ENCODE data around the gene ADCY5. TPM values are rescaled to one million over a fixed set of nuclear protein-coding genes. Genes with fewer than 3 reads are reported as not detected.

ADCY5 gene
- total and polyA plus RNA-seq, 10 donors, result 1.7 to 20.6 (median 11.7) TPM

GRCh38 chr3:123445702-123446101 is 3.2 kb downstream of the ADCY5 start:
- WGBS, 5 donors, result 44 to 56% (median 48%) methylated on average over 2 of the region's 2 CpGs
- Histone ChIP-seq H3K4me1 (peaks cover 0 to 26% (median 21%) of the 10 kb centered on the region in 6 donors), H3K9me3 (no peaks in the 10 kb centered on the region), H3K4me3 (peak overlapping the region in 4 of 8 donors; percentile 55 to 73 (median 61)), H3K27me3 (replicated peaks in 1 of 7) (peaks cover 0 to 81% (median 40%) of the 10 kb centered on the region in 7 donors), H3K36me3 (no peaks in the 10 kb centered on the region), H3K27ac (peak overlapping the region in 2 of 8 donors; percentile 58 to 78)
- DNase-seq, result no peak
- intact Hi-C loops (cut with DNase I; ENCODE audit: low total_unique reads), result no loop called here
- TF ChIP-seq, protein P1, sequence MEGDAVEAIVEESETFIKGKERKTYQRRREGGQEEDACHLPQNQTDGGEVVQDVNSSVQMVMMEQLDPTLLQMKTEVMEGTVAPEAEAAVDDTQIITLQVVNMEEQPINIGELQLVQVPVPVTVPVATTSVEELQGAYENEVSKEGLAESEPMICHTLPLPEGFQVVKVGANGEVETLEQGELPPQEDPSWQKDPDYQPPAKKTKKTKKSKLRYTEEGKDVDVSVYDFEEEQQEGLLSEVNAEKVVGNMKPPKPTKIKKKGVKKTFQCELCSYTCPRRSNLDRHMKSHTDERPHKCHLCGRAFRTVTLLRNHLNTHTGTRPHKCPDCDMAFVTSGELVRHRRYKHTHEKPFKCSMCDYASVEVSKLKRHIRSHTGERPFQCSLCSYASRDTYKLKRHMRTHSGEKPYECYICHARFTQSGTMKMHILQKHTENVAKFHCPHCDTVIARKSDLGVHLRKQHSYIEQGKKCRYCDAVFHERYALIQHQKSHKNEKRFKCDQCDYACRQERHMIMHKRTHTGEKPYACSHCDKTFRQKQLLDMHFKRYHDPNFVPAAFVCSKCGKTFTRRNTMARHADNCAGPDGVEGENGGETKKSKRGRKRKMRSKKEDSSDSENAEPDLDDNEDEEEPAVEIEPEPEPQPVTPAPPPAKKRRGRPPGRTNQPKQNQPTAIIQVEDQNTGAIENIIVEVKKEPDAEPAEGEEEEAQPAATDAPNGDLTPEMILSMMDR (IDR thresholded peaks at IDR 0.05 in 8 of 11, conservative IDR thresholded peaks at IDR 0.05 in 3 of 11), result no peak
- TF ChIP-seq POLR2AphosphoS5 (IDR thresholded peaks at IDR 0.05) (no peak), POLR2A (IDR thresholded peaks at IDR 0.05) (no peak)

DNA sequence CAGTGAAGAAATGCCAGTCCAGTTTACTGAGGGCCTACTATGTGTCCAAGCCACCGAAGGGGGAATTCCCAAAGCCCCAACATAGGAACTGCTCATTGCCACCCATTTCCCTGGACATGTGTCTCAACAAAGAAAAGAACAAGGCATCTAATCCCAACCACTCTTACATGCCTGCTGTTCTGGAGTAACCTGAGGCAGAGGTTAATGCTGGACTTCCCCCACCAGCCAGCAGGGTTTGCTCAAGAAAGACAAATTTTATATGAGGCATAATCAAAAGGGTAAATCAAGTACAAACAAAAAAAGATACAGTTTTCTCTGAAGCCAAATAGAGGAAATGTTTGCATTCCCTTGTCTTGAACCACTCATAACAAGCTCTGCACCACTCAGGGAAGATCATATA is 4.1 kb downstream of the ADCY5 start:
- TF ChIP-seq POLR2AphosphoS5 (IDR thresholded peaks at IDR 0.05) (no peak), POLR2A (IDR thresholded peaks at IDR 0.05) (no peak)
- TF ChIP-seq, protein P1 (IDR thresholded peaks at IDR 0.05 in 8 of 11, conservative IDR thresholded peaks at IDR 0.05 in 3 of 11), result no peak
- Histone ChIP-seq H3K36me3 (no peaks in the 10 kb centered on the region), H3K9me3 (no peaks in the 10 kb centered on the region), H3K4me1 (peaks cover 0 to 16% (median 14%) of the 10 kb centered on the region in 6 donors), H3K27me3 (replicated peaks in 1 of 7) (peaks cover 0 to 72% (median 30%) of the 10 kb centered on the region in 7 donors), H3K4me3 (peak overlapping the region in 1 of 8 donors; percentile 73), H3K27ac (no peak overlapping the region)
- no peak for DNase-seq
- intact Hi-C loops (cut with DNase I; ENCODE audit: low total_unique reads), result no loop called here
- 55 to 92% (median 70%) methylated on average over 1 of the region's 1 CpG for WGBS, 5 donors

DNA sequence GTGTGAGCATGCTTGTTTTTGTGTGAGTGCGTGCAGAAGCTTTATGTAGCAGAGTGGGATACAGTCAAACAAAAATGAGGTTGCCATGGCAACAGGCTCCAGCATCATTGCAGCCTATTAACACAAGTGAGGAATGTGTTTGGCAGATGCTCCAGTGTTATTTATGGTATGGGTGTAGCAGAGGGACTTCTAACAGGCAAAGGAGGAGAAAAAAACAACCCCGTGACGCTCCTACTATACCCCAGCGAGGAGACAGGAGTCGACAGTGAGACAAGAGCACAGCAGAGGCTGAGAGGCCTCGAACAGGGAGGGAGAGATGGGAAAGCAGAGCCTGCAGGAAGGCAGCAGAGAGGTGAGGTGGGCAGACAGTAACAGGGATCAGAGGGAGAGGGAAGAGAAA is 4.9 kb downstream of the ADCY5 start:
- WGBS, 5 donors, result 57 to 71% (median 58%) methylated on average over 6 of the region's 6 CpGs
- peaks cover 0 to 69% (median 23%) of the 10 kb centered on the region in 7 donors for H3K27me3 ChIP-seq (replicated peaks in 1 of 7)
- TF ChIP-seq POLR2A (IDR thresholded peaks at IDR 0.05) (no peak), POLR2AphosphoS5 (IDR thresholded peaks at IDR 0.05) (no peak)
- TF ChIP-seq, protein P1 (IDR thresholded peaks at IDR 0.05 in 8 of 11, conservative IDR thresholded peaks at IDR 0.05 in 3 of 11), result no peak
- no peaks in the 10 kb centered on the region for H3K36me3 ChIP-seq
- no peak for DNase-seq
- H3K4me3 ChIP-seq, result peak overlapping the region in 1 of 8 donors; percentile 19
- peaks cover 0 to 10% (median 9%) of the 10 kb centered on the region in 6 donors for H3K4me1 ChIP-seq
- peak overlapping the region in 2 of 8 donors; percentile 8 to 26 for H3K27ac ChIP-seq
- intact Hi-C loops (cut with DNase I; ENCODE audit: low total_unique reads), result no loop called here
- no peaks in the 10 kb centered on the region for H3K9me3 ChIP-seq

DNA sequence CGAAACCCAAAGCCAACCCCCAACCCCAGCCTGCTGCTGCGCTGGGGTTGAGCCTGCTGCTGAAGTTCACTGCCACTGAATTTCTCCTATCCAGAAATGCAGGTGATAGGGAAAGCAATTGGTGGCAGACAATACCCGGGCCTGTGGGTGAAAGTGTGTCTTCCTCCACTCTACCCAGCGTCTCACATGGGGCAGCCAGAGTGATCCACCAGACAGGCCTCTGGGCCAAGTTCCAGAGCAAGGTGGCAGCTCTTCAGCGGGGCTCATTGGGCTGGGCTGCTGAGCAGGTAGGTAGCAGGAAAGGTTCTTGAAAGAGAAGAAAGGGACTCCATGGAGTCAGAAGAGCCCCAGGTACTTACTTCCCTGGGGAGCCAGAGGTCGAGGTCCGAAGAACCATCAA is 6.0 kb downstream of the ADCY5 start:
- Histone ChIP-seq H3K9me3 (no peaks in the 10 kb centered on the region), H3K36me3 (no peaks in the 10 kb centered on the region), H3K4me3 (no peak overlapping the region), H3K4me1 (no peaks in the 10 kb centered on the region), H3K27me3 (replicated peaks in 1 of 7) (peaks cover 0 to 58% (median 13%) of the 10 kb centered on the region in 7 donors), H3K27ac (no peak overlapping the region)
- intact Hi-C loops (cut with DNase I; ENCODE audit: low total_unique reads), result no loop called here
- no peak for TF ChIP-seq POLR2AphosphoS5 (IDR thresholded peaks at IDR 0.05)
- no peak for TF ChIP-seq POLR2A (IDR thresholded peaks at IDR 0.05)
- TF ChIP-seq, protein P1 (IDR thresholded peaks at IDR 0.05 in 8 of 11, conservative IDR thresholded peaks at IDR 0.05 in 3 of 11), result no peak
- no peak for DNase-seq
- 82 to 93% (median 89%) methylated on average over 7 of the region's 7 CpGs for WGBS, 5 donors

Measured in spleen (tissue), 11 donors.